ENCODE measurements around the gene FAM72D.
"Not testable (repeated sequence)": the region's sequence is repeated elsewhere in the genome, so short reads cannot be mapped to it uniquely, and the experiment has no call there.

- TF ChIP-seq, protein P1, sequence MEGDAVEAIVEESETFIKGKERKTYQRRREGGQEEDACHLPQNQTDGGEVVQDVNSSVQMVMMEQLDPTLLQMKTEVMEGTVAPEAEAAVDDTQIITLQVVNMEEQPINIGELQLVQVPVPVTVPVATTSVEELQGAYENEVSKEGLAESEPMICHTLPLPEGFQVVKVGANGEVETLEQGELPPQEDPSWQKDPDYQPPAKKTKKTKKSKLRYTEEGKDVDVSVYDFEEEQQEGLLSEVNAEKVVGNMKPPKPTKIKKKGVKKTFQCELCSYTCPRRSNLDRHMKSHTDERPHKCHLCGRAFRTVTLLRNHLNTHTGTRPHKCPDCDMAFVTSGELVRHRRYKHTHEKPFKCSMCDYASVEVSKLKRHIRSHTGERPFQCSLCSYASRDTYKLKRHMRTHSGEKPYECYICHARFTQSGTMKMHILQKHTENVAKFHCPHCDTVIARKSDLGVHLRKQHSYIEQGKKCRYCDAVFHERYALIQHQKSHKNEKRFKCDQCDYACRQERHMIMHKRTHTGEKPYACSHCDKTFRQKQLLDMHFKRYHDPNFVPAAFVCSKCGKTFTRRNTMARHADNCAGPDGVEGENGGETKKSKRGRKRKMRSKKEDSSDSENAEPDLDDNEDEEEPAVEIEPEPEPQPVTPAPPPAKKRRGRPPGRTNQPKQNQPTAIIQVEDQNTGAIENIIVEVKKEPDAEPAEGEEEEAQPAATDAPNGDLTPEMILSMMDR (IDR thresholded peaks at IDR 0.05) = not testable (repeated sequence)
- not testable (repeated sequence) for TF ChIP-seq POLR2A (IDR thresholded peaks at IDR 0.05)
These were observed 31.7 kb upstream of the FAM72D start for GRCh38 chr1:145063941-145064648.
